Mesenchymal stem cell (in vitro differentiated cells and primary cell): ENCODE measurements around the gene HIVEP3.

Experiments
- DNase-seq: peaks from one replicate; pipeline ENCODE4 v3.0.0-alpha.2; 2013
- H2AFZ ChIP-seq: one replicate; pipeline ENCODE4 v1.6.1; 2013; ENCODE audit warnings: low read depth, mild to moderate bottlenecking, control low read depth, inconsistent platforms, low read length, moderate library complexity
- H2AK5ac ChIP-seq: 2 replicates; pipeline ENCODE4 v1.6.1; 2013; ENCODE audit warnings: low read length, moderate library complexity, mild to moderate bottlenecking, inconsistent platforms; ENCODE audit not compliant: severe bottlenecking
- H2BK120ac ChIP-seq: one replicate; pipeline ENCODE4 v1.6.1; 2013; ENCODE audit warnings: low read depth, mild to moderate bottlenecking, inconsistent platforms, low read length, moderate library complexity
- H2BK12ac ChIP-seq, 2 experiments: one replicate each; pipeline ENCODE4 v1.6.1; 2013; ENCODE audit warnings: inconsistent platforms in 2 of 2, low read length in 2 of 2, mild to moderate bottlenecking in 2 of 2, moderate library complexity in 2 of 2, control low read depth in 1 of 2
- H2BK15ac ChIP-seq: one replicate; pipeline ENCODE4 v1.6.1; 2013; ENCODE audit warnings: mild to moderate bottlenecking, low read depth, inconsistent platforms; ENCODE audit not compliant: poor library complexity, severe bottlenecking
- H2BK5ac ChIP-seq: 2 replicates; pipeline ENCODE4 v1.6.1; 2013; ENCODE audit warnings: low read depth, mild to moderate bottlenecking, low read length, control low read depth, inconsistent platforms; ENCODE audit not compliant: poor library complexity, severe bottlenecking
- H3K14ac ChIP-seq, 2 experiments: one replicate each; pipeline ENCODE4 v1.6.1; 2013; ENCODE audit warnings: inconsistent platforms in 2 of 2, low read length in 2 of 2, control low read depth in 1 of 2, mild to moderate bottlenecking in 1 of 2, moderate library complexity in 1 of 2
- H3K18ac ChIP-seq, 2 experiments: one replicate each; pipeline ENCODE4 v1.6.1; 2013; ENCODE audit warnings: inconsistent platforms in 2 of 2, low read length in 2 of 2, control low read depth in 1 of 2, low read depth in 1 of 2, mild to moderate bottlenecking in 1 of 2
- H3K23ac ChIP-seq, 2 experiments: one replicate each; pipeline ENCODE4 v1.6.1; 2013; ENCODE audit warnings: inconsistent platforms in 2 of 2, low read length in 2 of 2, mild to moderate bottlenecking in 2 of 2, moderate library complexity in 2 of 2, control low read depth in 1 of 2
- H3K27ac ChIP-seq: 2 replicates; pipeline ENCODE4 v1.5.1; 2013; ENCODE audit warnings: mild to moderate bottlenecking, moderate library complexity, low read length, control low read depth, inconsistent platforms; ENCODE audit not compliant: poor library complexity, severe bottlenecking
- H3K27me3 ChIP-seq, 2 experiments: 2 replicates each; pipeline versions ENCODE4 v1.6.1 to v1.7.0; 2013; ENCODE audit warnings: low read length in 2 of 2, mild to moderate bottlenecking in 2 of 2, moderate library complexity in 2 of 2, control low read depth in 1 of 2, inconsistent platforms in 1 of 2; ENCODE audit not compliant: control insufficient read depth in 1 of 2, insufficient read depth in 1 of 2
- H3K36me3 ChIP-seq, 2 experiments: 2 replicates each; pipeline versions ENCODE4 v1.6.1 to v1.7.0; 2013; ENCODE audit warnings: low read length in 2 of 2, control low read depth in 1 of 2, inconsistent platforms in 1 of 2, low read depth in 1 of 2, mild to moderate bottlenecking in 1 of 2; ENCODE audit not compliant: insufficient read depth in 2 of 2, control insufficient read depth in 1 of 2
- H3K4ac ChIP-seq, 2 experiments: one replicate each; pipeline ENCODE4 v1.6.1; 2013; ENCODE audit warnings: inconsistent platforms in 2 of 2, low read length in 2 of 2, mild to moderate bottlenecking in 2 of 2, moderate library complexity in 2 of 2, control low read depth in 1 of 2, low read depth in 1 of 2
- H3K4me1 ChIP-seq: 2 replicates; pipeline ENCODE4 v1.6.1; 2013; ENCODE audit warnings: low read depth, low read length, control low read depth; ENCODE audit not compliant: control insufficient read depth, insufficient read depth
- H3K4me2 ChIP-seq: 2 replicates; pipeline ENCODE4 v1.6.1; 2013; ENCODE audit warnings: low read length, mild to moderate bottlenecking, inconsistent platforms; ENCODE audit not compliant: poor library complexity, severe bottlenecking
- H3K4me3 ChIP-seq, 2 experiments: 2 replicates each; pipeline versions ENCODE4 v1.5.1 to v1.7.0; 2013; ENCODE audit warnings: low read length in 2 of 2, mild to moderate bottlenecking in 2 of 2, control low read depth in 1 of 2, low read depth in 1 of 2; ENCODE audit not compliant: insufficient read depth in 1 of 2
- H3K79me1 ChIP-seq: replicated peaks from 2 replicates; pipeline ENCODE4 v1.6.1; 2013; ENCODE audit warnings: mild to moderate bottlenecking, control low read depth, low read length, inconsistent platforms; ENCODE audit not compliant: poor library complexity, severe bottlenecking
- H3K9ac ChIP-seq: 2 replicates; pipeline ENCODE4 v1.7.0; 2013; ENCODE audit warnings: mild to moderate bottlenecking, low read length, moderate library complexity
- H3K9me3 ChIP-seq: 2 replicates; pipeline ENCODE4 v1.7.0; 2013; ENCODE audit warnings: mild to moderate bottlenecking, low read length; ENCODE audit not compliant: control insufficient read depth
- H4K8ac ChIP-seq: one replicate; pipeline ENCODE4 v1.6.1; 2013; ENCODE audit warnings: inconsistent platforms, mild to moderate bottlenecking, low read length, moderate library complexity
- H4K91ac ChIP-seq: one replicate; pipeline ENCODE4 v1.6.1; 2013; ENCODE audit warnings: mild to moderate bottlenecking, low read length, inconsistent platforms
- WGBS: methylation state at CpG from one replicate; pipeline ENCODE4 v1.1.7; 2013; ENCODE audit warnings: mixed read lengths; 5-methylcytosine and 5-hydroxymethylcytosine counted together

HIVEP3 gene

DNA sequence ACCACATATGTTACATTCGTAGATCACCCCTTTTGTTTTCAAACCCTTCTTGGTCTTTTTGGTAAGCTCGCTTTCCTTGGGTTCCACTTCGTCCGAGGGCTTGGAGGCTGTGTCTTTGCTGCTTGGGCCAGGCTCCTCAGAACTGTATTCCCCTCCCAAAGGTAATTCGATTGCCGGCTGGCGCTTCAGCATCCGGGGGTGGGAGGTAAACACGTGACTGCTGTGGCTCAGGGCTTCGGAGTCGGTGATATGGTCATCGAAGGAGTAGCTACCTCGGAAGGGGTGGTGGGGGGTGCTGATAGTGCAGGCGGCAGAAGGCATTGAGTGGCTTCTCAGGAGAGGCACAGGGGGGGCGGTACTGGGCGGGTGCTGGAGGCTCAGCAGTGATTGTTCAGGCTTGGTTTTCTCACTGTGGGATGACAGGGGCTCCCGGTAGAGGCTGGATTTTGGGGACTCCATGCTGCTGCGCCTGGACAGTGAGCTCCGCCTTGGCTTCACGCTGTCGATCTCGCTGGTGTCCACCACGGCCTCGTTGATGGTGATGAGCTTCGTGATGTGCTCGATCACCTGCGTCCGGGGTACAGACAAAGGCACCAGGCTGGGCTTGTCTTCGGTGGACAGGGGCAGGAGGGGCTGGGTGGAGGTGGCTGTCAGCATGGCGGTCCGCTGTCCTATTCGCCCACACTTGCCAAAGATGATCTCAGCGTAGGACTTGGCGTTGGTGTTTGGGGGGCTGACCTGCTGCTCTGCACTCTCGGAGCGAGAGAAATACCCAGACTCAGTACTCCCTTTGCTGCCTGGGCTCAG is 335.7 kb downstream of the HIVEP3 start:
- no peak overlapping the region for H3K4me3 ChIP-seq
- no peak overlapping the region for H2AK5ac ChIP-seq
- H2BK15ac ChIP-seq: no peak overlapping the region
- no peak overlapping the region for H3K27ac ChIP-seq
- no peak overlapping the region for H3K4me2 ChIP-seq
- no peak overlapping the region for H3K4ac ChIP-seq
- no peak for DNase-seq
- no peak overlapping the region for H2BK120ac ChIP-seq
- H3K27me3 ChIP-seq: peaks cover 0 to 3% of the 10 kb centered on the region in 2 experiments
- no peak overlapping the region for H3K18ac ChIP-seq
- H3K79me1 ChIP-seq: no peaks in the 10 kb centered on the region
- H3K9me3 ChIP-seq: no peaks in the 10 kb centered on the region
- H3K4me1 ChIP-seq: peaks cover 5% of the 10 kb centered on the region
- H3K14ac ChIP-seq: no peak overlapping the region
- no peak overlapping the region for H4K91ac ChIP-seq
- H3K9ac ChIP-seq: no peak overlapping the region
- no peak overlapping the region for H2AFZ ChIP-seq
- no peak overlapping the region for H3K23ac ChIP-seq
- no peak overlapping the region for H2BK12ac ChIP-seq
- no peak overlapping the region for H2BK5ac ChIP-seq
- 90% methylated on average over 36 of the region's 36 CpGs for WGBS
- no peak overlapping the region for H4K8ac ChIP-seq
- peaks cover 3 to 19% of the 10 kb centered on the region in 2 experiments for H3K36me3 ChIP-seq

DNA sequence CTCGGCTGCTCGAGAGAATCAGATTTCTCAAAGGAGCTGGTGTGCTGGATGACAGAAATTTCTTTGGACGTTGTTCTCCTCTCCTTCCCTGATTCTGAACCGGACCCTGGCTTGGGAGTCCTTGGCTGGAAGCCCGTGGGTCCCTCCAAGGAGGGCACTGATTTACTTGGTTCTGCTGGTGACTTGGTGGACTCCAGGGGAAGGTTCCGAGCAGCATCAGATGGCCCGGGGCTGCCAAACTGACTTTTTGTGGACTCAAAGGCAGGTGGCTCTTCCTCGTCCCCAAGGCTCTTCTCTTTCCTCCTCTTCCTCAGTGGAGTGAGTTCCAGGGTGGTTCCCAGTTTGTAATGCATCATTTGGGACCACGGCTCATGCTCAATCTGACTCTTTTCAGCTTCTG is 336.4 kb downstream of the HIVEP3 start:
- DNase-seq: no peak
- Histone ChIP-seq H3K27me3 (peaks cover 0 to 3% of the 10 kb centered on the region in 2 experiments), H3K4me1 (peaks cover 5% of the 10 kb centered on the region), H3K4me2 (no peak overlapping the region), H3K23ac (no peak overlapping the region), H2AK5ac (no peak overlapping the region), H2BK120ac (no peak overlapping the region), H3K9ac (no peak overlapping the region), H2BK5ac (no peak overlapping the region), H3K9me3 (no peaks in the 10 kb centered on the region), H3K27ac (no peak overlapping the region), H2BK15ac (no peak overlapping the region), H3K4ac (no peak overlapping the region), H3K4me3 (no peak overlapping the region), H3K14ac (no peak overlapping the region), H3K79me1 (no peaks in the 10 kb centered on the region), H4K91ac (no peak overlapping the region), H2AFZ (no peak overlapping the region), H3K18ac (no peak overlapping the region), H4K8ac (no peak overlapping the region), H3K36me3 (peaks cover 3 to 19% of the 10 kb centered on the region in 2 experiments), H2BK12ac (no peak overlapping the region)
- WGBS: 92% methylated on average over 8 of the region's 9 CpGs

DNA sequence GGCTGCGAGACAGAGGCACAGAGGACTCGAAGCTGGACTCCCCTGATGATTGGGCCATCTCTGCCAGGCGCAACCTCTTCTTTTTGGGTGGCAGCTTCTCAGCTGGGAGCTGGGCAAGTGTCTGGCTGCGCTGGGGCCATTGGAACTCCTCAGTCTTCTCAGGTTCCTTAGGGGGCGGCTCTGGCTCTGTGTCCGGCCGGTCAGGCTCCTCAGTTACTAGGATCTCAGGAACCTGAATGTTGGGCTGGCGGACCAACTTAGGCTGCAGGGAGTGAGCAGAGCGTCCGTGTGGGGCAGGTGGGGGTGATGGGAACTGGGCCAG is 336.8 kb downstream of the HIVEP3 start:
- no peak overlapping the region for H4K8ac ChIP-seq
- no peak overlapping the region for H2BK120ac ChIP-seq
- H2BK12ac ChIP-seq: no peak overlapping the region
- no peak overlapping the region for H2AFZ ChIP-seq
- H3K36me3 ChIP-seq: peaks cover 3 to 19% of the 10 kb centered on the region in 2 experiments
- no peak overlapping the region for H3K27ac ChIP-seq
- H3K4me2 ChIP-seq: no peak overlapping the region
- no peak for DNase-seq
- no peak overlapping the region for H3K4ac ChIP-seq
- H3K9me3 ChIP-seq: no peaks in the 10 kb centered on the region
- H2BK5ac ChIP-seq: no peak overlapping the region
- H3K14ac ChIP-seq: no peak overlapping the region
- H3K79me1 ChIP-seq: no peaks in the 10 kb centered on the region
- no peak overlapping the region for H2BK15ac ChIP-seq
- no peak overlapping the region for H3K18ac ChIP-seq
- WGBS: 87% methylated on average over 10 of the region's 10 CpGs
- H3K4me1 ChIP-seq: peaks cover 5% of the 10 kb centered on the region
- no peak overlapping the region for H4K91ac ChIP-seq
- no peak overlapping the region for H3K23ac ChIP-seq
- H3K9ac ChIP-seq: no peak overlapping the region
- H3K27me3 ChIP-seq: peaks cover 0 to 3% of the 10 kb centered on the region in 2 experiments
- H2AK5ac ChIP-seq: no peak overlapping the region
- no peak overlapping the region for H3K4me3 ChIP-seq

DNA sequence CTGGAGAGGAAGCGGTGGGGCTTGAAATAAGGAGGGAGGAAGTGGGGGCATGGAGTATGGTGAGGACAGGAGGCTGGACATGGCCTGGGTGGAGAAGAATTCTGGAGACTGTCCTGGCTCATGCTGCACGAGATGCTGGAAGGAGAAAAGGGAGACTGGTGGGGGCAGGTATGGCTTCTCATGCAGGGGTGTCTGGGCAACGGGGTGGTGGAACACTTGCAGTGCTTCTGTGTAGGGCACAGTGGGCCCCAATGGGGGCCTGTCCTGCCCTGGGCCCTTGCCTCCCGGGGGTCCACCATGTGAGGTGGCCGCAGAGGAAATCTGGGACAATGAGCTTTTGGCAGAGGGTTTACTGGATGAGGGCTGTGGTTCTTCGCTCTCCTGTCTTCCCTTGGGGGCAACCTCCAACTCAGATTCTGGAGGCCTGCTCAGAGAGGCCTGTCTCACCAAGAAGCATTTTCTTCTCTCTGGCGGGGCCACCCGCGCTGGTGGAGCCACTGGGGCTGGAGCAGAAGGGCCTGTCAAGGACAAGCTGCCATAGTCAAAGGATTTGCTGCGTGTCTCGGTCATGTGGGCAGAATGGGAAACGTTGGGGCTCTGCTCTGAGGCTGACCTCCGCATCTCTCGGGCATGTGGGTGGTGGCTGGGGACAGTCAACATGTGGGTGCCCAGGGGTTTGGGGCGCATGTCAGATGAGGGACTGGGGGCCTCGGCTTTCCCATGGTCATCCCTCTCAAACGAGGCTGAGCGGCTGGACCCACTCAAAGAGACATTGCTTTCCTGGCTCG is 337.3 kb downstream of the HIVEP3 start:
- Histone ChIP-seq H3K9ac (no peak overlapping the region), H3K79me1 (no peaks in the 10 kb centered on the region), H2BK120ac (no peak overlapping the region), H4K8ac (no peak overlapping the region), H3K4me3 (no peak overlapping the region), H4K91ac (no peak overlapping the region), H3K27me3 (peaks cover 0 to 3% of the 10 kb centered on the region in 2 experiments), H2BK5ac (no peak overlapping the region), H3K4me2 (no peak overlapping the region), H3K4ac (no peak overlapping the region), H2AFZ (no peak overlapping the region), H3K23ac (no peak overlapping the region), H3K9me3 (no peaks in the 10 kb centered on the region), H3K18ac (no peak overlapping the region), H2AK5ac (no peak overlapping the region), H3K14ac (no peak overlapping the region), H3K4me1 (peaks cover 5% of the 10 kb centered on the region), H2BK15ac (no peak overlapping the region), H3K27ac (no peak overlapping the region), H2BK12ac (no peak overlapping the region), H3K36me3 (peaks cover 3 to 25% of the 10 kb centered on the region in 2 experiments)
- 94% methylated on average over 19 of the region's 19 CpGs for WGBS
- no peak for DNase-seq
